Left ventricle myocardium inferior (tissue), 1 donor: Measurements from ENCODE around the gene WNT3. TPM values are rescaled to one million over a fixed set of nuclear protein-coding genes. Genes with fewer than 3 reads are reported as not detected.

Experiments used
- DNase-seq: peaks from one replicate; pipeline ENCODE4 v3.0.0-alpha.2; 2020
- H3K27ac ChIP-seq: fragments of 200-600 bp; replicated peaks from 2 replicates; pipeline ENCODE4 v1.8.0; 2021
- H3K27me3 ChIP-seq: fragments of 200-600 bp; 2 replicates; pipeline ENCODE4 v1.8.0; 2021; ENCODE audit warnings: low read depth
- H3K36me3 ChIP-seq: fragments of 200-600 bp; 2 replicates; pipeline ENCODE4 v1.8.0; 2021
- H3K4me1 ChIP-seq: fragments of 200-600 bp; 2 replicates; pipeline ENCODE4 v1.8.0; 2021
- H3K4me3 ChIP-seq: fragments of 200-600 bp; 2 replicates; pipeline ENCODE4 v1.8.0; 2021; ENCODE audit warnings: mild to moderate bottlenecking, moderate library complexity
- H3K9me3 ChIP-seq: fragments of 200-600 bp; replicated peaks from 2 replicates; pipeline ENCODE4 v1.8.0; 2021
- intact Hi-C: fragments of 100-400 bp; cut with micrococcal nuclease; formaldehyde crosslinking; loops from one replicate; pipeline ENCODE4 v1.11.0; 2022
- total RNA-seq: library from RNA; stranded (reverse); fragmentation: NEBNext Ultra II Directional; extraction: Animal tissue kit (Norgen Biotek cat#: 25700); gene quantifications from one replicate; pipeline ENCODE4 v1.2.1, GENCODE V29; 2021
- TF ChIP-seq, protein P1 (sequence below): fragments of 200-600 bp; IDR thresholded peaks from 2 replicates; pipeline ENCODE4 v1.8.0; 2021; ENCODE audit warnings: antibody characterized with exemption, mild to moderate bottlenecking, borderline replicate concordance
- donor health status: DM: no; HTN: yes; CAD: no; lungs with severe emphysema.

Gene WNT3
- total RNA-seq, 1 donor from 2014 or later: 0.96 TPM

DNA sequence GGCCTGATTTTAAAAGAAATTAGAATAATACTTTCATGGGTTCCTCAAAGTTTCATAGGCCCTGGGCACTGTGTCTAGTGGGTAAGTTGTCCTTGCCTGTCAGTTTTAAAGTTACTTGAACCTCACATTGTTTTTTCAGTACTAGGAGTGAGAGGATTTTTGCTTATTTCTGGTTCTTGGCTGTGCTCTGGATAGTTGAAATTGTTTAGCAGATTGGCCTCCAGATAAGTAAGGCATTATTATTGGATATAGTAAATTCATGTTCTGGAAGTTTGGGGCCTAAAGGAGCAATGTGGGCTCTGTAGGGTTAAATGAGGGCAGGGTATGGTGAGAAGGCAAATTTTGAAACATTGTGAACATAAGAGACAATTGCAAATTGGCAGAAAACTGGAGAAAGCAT lies 78.5 kb downstream of the WNT3 start:
- TF ChIP-seq, protein P1, sequence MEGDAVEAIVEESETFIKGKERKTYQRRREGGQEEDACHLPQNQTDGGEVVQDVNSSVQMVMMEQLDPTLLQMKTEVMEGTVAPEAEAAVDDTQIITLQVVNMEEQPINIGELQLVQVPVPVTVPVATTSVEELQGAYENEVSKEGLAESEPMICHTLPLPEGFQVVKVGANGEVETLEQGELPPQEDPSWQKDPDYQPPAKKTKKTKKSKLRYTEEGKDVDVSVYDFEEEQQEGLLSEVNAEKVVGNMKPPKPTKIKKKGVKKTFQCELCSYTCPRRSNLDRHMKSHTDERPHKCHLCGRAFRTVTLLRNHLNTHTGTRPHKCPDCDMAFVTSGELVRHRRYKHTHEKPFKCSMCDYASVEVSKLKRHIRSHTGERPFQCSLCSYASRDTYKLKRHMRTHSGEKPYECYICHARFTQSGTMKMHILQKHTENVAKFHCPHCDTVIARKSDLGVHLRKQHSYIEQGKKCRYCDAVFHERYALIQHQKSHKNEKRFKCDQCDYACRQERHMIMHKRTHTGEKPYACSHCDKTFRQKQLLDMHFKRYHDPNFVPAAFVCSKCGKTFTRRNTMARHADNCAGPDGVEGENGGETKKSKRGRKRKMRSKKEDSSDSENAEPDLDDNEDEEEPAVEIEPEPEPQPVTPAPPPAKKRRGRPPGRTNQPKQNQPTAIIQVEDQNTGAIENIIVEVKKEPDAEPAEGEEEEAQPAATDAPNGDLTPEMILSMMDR: no peak
- H3K27me3 ChIP-seq: no peaks in the 10 kb centered on the region
- H3K9me3 ChIP-seq: no peaks in the 10 kb centered on the region
- no peak for DNase-seq
- no peaks in the 10 kb centered on the region for H3K36me3 ChIP-seq
- H3K4me3 ChIP-seq: no peak overlapping the region
- intact Hi-C loops: no loop called here
- no peak overlapping the region for H3K27ac ChIP-seq
- peaks cover 12% of the 10 kb centered on the region for H3K4me1 ChIP-seq

DNA sequence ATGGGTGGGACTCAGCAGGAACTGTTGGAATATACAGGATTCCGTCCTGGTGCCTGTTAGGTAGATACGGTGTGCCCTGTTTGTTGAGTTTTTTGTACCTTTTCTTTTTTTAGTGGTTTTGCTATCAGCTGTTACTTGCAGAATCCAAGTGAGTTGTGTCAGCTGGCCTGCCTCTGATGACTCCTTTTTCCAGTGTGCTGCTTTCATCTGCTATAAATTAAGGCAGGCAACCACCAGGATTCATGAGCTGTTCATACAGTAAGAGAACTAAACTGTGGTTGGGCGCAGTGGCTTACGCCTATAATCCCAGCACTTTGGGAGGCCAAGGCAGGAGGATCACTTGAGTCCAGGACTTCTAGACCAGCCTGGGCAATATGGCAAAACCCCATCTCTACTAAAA lies 79.9 kb downstream of the WNT3 start:
- intact Hi-C loops: no loop called here
- no peak for DNase-seq
- TF ChIP-seq, protein P1: no peak

DNA sequence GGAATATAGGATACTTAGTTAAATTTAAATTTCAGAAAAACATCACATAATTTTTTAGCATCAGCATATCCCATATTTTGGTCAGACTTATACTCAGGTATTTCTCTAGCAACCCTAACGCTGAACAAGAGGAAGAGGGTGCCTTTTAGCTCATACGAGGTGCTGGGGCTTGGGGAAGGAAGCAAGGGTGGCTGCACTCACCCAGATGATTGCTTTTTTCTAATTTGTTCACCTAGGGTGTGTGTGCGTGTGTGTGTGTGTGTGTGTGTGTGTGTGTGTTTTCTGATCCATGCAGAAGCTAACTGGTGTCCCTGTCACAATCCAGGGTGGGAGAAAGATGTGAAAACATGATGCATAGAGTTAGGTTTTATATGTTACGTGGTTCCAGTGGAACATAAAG lies 81.2 kb downstream of the WNT3 start:
- Histone ChIP-seq H3K4me3 (no peak overlapping the region), H3K27ac (no peak overlapping the region), H3K9me3 (no peaks in the 10 kb centered on the region), H3K36me3 (peaks cover 9% of the 10 kb centered on the region), H3K27me3 (no peaks in the 10 kb centered on the region), H3K4me1 (peaks cover 4% of the 10 kb centered on the region)
- intact Hi-C loops: no loop called here
- DNase-seq: no peak
- TF ChIP-seq, protein P1: no peak

More for the DNA sequence above, 79.9 kb downstream of the WNT3 start:
- Histone ChIP-seq H3K9me3 (no peaks in the 10 kb centered on the region), H3K4me3 (no peak overlapping the region), H3K36me3 (no peaks in the 10 kb centered on the region), H3K27me3 (no peaks in the 10 kb centered on the region), H3K4me1 (peaks cover 12% of the 10 kb centered on the region), H3K27ac (no peak overlapping the region)

DNA sequence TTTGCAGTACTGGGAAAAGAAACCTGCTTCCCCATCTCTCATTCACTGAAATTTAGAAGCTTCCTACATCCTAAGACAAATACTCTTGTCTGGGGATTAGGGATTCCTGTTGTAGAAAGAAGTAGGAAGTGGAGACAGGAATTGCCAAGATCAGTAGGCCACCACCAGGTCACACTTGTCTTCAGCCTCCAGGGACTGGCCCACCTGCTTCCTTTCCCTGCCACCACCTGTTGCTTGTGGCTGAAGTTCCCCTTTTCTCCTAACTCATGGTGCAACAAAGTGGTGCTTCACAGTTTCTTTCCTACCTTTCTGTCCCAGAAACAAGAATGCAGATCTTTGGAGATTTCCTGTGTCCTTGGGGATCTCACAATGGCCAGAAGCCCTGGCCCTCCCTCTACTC lies 82.4 kb downstream of the WNT3 start:
- TF ChIP-seq, protein P1: no peak
- intact Hi-C loops: no loop called here
- H3K27me3 ChIP-seq: no peaks in the 10 kb centered on the region

DNA sequence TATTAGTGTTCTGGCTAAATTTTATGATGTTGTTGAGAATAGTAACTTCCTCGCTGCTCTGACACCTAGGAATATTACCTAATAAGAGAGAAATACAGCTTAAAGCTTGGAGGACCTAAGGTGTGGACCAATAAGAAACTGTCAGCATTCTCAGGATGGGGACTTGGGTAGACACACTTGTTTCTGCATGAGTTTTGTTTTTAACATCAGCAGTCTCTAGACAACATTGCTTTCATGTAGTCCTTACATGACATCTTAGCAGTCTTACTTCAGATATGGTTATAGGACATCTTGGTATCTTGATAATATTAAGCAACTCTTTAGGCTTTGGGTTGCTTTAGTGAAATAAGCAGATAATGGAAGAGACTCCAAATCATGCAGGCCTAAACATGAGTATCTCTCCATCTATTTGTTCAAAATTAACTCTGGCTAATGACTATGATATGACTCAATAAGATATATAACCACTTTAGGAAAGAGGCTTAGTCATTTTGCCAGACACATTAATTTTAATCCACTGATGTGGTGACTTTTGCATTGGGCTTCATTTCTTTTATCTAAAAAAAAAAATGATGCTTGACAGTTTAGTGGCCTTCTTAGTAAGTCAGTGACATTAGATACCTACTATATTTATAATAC lies 84.5 kb downstream of the WNT3 start:
- Histone ChIP-seq H3K4me1 (no peaks in the 10 kb centered on the region), H3K27ac (no peak overlapping the region), H3K36me3 (peaks cover 25% of the 10 kb centered on the region), H3K9me3 (no peaks in the 10 kb centered on the region), H3K4me3 (no peak overlapping the region), H3K27me3 (no peaks in the 10 kb centered on the region)
- intact Hi-C loops: no loop called here
- TF ChIP-seq, protein P1: no peak
- DNase-seq: no peak

More for the DNA sequence above, 82.4 kb downstream of the WNT3 start:
- DNase-seq: no peak
- no peaks in the 10 kb centered on the region for H3K9me3 ChIP-seq
- H3K36me3 ChIP-seq: peaks cover 9% of the 10 kb centered on the region
- H3K27ac ChIP-seq: no peak overlapping the region
- no peaks in the 10 kb centered on the region for H3K4me1 ChIP-seq
- no peak overlapping the region for H3K4me3 ChIP-seq
